Measurements from ENCODE around the gene ZNF436.

The ZNF436 gene

DNA sequence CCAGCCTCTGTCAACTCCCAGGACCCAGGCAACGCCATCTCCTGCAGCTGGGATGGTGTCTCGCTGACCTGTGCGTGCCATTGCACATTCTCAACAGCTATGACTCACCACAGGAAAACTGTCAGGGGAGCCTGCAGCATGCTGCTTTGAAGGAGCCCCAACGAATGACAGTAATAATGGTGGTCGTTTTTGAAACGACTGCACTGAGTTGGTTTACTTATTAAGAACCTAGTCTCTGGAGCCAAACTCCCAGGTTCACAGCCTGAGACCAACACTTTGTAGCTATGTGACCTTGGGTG, 33.4 kb upstream of the ZNF436 start:
- TF ChIP-seq TAF1 (IDR thresholded peaks at IDR 0.05; ENCODE audit: borderline replicate concordance, insufficient read depth, low read length) = no peak
- peak; percentile 19; the same call in 1 of the 2 replicates for TF ChIP-seq SIN3A (IDR thresholded peaks at IDR 0.05; ENCODE audit: borderline replicate concordance, insufficient read depth, low read length)
- TF ChIP-seq POLR2AphosphoS5 (IDR thresholded peaks at IDR 0.05; ENCODE audit: low read depth, low read length) = no peak

GRCh38 chr1:23402286-23403037, 32.8 kb upstream of the ZNF436 start:
- TF ChIP-seq POLR2AphosphoS5 (IDR thresholded peaks at IDR 0.05; ENCODE audit: low read depth, low read length) (no peak), FOXP2 (optimal IDR thresholded peaks at IDR 0.05; ENCODE audit: borderline replicate concordance, extremely low read depth, extremely low read length, insufficient read depth) (no peak), TAF1 (IDR thresholded peaks at IDR 0.05; ENCODE audit: borderline replicate concordance, insufficient read depth, low read length) (no peak), SIN3A (IDR thresholded peaks at IDR 0.05; ENCODE audit: borderline replicate concordance, insufficient read depth, low read length) (no peak), REST (IDR thresholded peaks at IDR 0.05; ENCODE audit: insufficient read depth in 1 of 2, low read depth in 2 of 2, low read length in 2 of 2) (no peak)

GRCh38 chr1:23401313-23401712, 31.7 kb upstream of the ZNF436 start:
- TF ChIP-seq FOXP2 (optimal IDR thresholded peaks at IDR 0.05; ENCODE audit: borderline replicate concordance, extremely low read depth, extremely low read length, insufficient read depth) = no peak
- no peak for TF ChIP-seq POLR2AphosphoS5 (IDR thresholded peaks at IDR 0.05; ENCODE audit: low read depth, low read length)
- TF ChIP-seq REST (IDR thresholded peaks at IDR 0.05; ENCODE audit: insufficient read depth in 1 of 2, low read depth in 2 of 2, low read length in 2 of 2) = no peak
- no peak for TF ChIP-seq TAF1 (IDR thresholded peaks at IDR 0.05; ENCODE audit: borderline replicate concordance, insufficient read depth, low read length)
- TF ChIP-seq SIN3A (IDR thresholded peaks at IDR 0.05; ENCODE audit: borderline replicate concordance, insufficient read depth, low read length) = no peak

- TF ChIP-seq FOXP2 (optimal IDR thresholded peaks at IDR 0.05; ENCODE audit: borderline replicate concordance, extremely low read depth, extremely low read length, insufficient read depth) = no peak
- no peak for TF ChIP-seq SIN3A (IDR thresholded peaks at IDR 0.05; ENCODE audit: borderline replicate concordance, insufficient read depth, low read length)
- TF ChIP-seq TAF1 (IDR thresholded peaks at IDR 0.05; ENCODE audit: borderline replicate concordance, insufficient read depth, low read length) = no peak
- no peak for TF ChIP-seq POLR2AphosphoS5 (IDR thresholded peaks at IDR 0.05; ENCODE audit: low read depth, low read length)
- TF ChIP-seq REST (IDR thresholded peaks at IDR 0.05; ENCODE audit: insufficient read depth in 1 of 2, low read depth in 2 of 2, low read length in 2 of 2) = no peak
These were observed 30.9 kb upstream of the ZNF436 start for GRCh38 chr1:23400324-23401114.

GRCh38 chr1:23399229-23399628, 29.6 kb upstream of the ZNF436 start:
- TF ChIP-seq TAF1 (IDR thresholded peaks at IDR 0.05; ENCODE audit: borderline replicate concordance, insufficient read depth, low read length) (no peak), SIN3A (IDR thresholded peaks at IDR 0.05; ENCODE audit: borderline replicate concordance, insufficient read depth, low read length) (no peak), REST (IDR thresholded peaks at IDR 0.05; ENCODE audit: insufficient read depth in 1 of 2, low read depth in 2 of 2, low read length in 2 of 2) (no peak), POLR2AphosphoS5 (IDR thresholded peaks at IDR 0.05; ENCODE audit: low read depth, low read length) (no peak), FOXP2 (optimal IDR thresholded peaks at IDR 0.05; ENCODE audit: borderline replicate concordance, extremely low read depth, extremely low read length, insufficient read depth) (no peak)
